Measurements from ENCODE around the gene CPXM1. TPM values are rescaled to one million over a fixed set of nuclear protein-coding genes. Genes with fewer than 3 reads are reported as not detected.

CPXM1 gene
- total and polyA plus RNA-seq, 2 donors (not counting 3 experiments of a cell fraction or from before 2014, with no cell fraction given): 18.9 to 20.3 TPM

DNA sequence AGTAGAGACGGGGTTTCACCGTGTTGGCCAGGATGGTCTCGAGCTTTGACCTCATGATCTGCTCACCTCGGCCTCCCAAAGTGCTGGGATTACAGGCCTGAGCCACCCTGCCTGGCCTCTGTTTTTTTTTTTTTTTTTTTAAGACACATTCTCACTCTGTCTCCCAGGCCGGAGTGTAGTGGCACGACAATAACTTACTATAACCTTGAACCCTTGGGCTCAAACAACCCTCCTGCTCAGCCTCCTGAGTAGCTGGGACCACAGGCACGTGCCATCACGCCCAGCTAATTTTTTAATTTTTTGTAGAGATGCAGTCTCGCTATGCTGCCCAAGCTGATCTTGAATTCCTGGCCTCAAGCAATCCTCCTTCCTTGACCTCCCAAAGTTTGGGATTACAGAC, 26.6 kb downstream of the CPXM1 start:
- Histone ChIP-seq H3K9me1 (replicated peaks; ENCODE audit: control insufficient read depth, extremely low read depth, insufficient read depth, low read length) (no peaks in the 10 kb centered on the region), H3K4me2 (ENCODE audit: insufficient read depth, low read length) (no peak overlapping the region), H3K79me2 (ENCODE audit: control insufficient read depth, insufficient read depth, low read length) (no peaks in the 10 kb centered on the region), H3K4me3 (replicated peaks in 1 of 3; ENCODE audit: insufficient read depth in 1 of 3, low read depth in 1 of 3, low read length in 3 of 3) (no peak overlapping the region), H3K9me3 (replicated peaks; ENCODE audit: control insufficient read depth, insufficient read depth, low read length) (no peaks in the 10 kb centered on the region), H4K20me1 (replicated peaks; ENCODE audit: control insufficient read depth, extremely low read depth, insufficient read depth, low read length) (no peaks in the 10 kb centered on the region), H2AFZ (ENCODE audit: low read depth, low read length) (no peak overlapping the region), H3K4me1 (ENCODE audit: control insufficient read depth, extremely low read depth, insufficient read depth, low read length) (peaks cover 6% of the 10 kb centered on the region), H3K36me3 (ENCODE audit: control insufficient read depth in 2 of 2, extremely low read depth in 1 of 2, insufficient read depth in 2 of 2, low read length in 2 of 2) (no peaks in the 10 kb centered on the region), H3K27me3 (ENCODE audit: control insufficient read depth in 2 of 2, insufficient read depth in 2 of 2, low read length in 2 of 2) (peaks cover 0 to 2% of the 10 kb centered on the region in 2 experiments), H3K27ac (ENCODE audit: insufficient read depth, low read depth, low read length) (no peak overlapping the region), H3K9ac (replicated peaks; ENCODE audit: extremely low read depth, insufficient read depth, low read length) (no peak overlapping the region)
- dilution Hi-C loops (cut with MboI; ENCODE audit: extremely low pct_ligation_motif_present, low sequenced_read_pairs): no loop called here
- intact Hi-C loops (cut with micrococcal nuclease): no loop called here
- DNase-seq (ENCODE audit: low read depth, low spot score) (no peak), FAIRE-seq (no peak)
- POLR2A ChIA-PET: no interaction called here
- CTCF ChIA-PET: interaction anchor here (1.6 kb wide), 2 partner anchors 11 to 18 kb away, joined by 4 read pairs; no protein-coding TSS in a partner anchor
- BruUV-seq (replicated peaks): no TSS peak
- TF ChIP-seq GATA2 (IDR thresholded peaks at IDR 0.05; ENCODE audit: insufficient read depth, insufficient read length, low read depth, low read length): no peak
- no peak for TF ChIP-seq MYC (IDR thresholded peaks at IDR 0.05; ENCODE audit: low read depth, low read length)
- no peak for TF ChIP-seq FOS (IDR thresholded peaks at IDR 0.05; ENCODE audit: borderline replicate concordance, insufficient read depth, low read length)
- TF ChIP-seq MAX (IDR thresholded peaks at IDR 0.05; ENCODE audit: insufficient read depth, insufficient read length): no peak
- no peak for TF ChIP-seq JUN (IDR thresholded peaks at IDR 0.05; ENCODE audit: borderline replicate concordance, insufficient read depth, insufficient read length, low read depth)
- no peak for TF ChIP-seq EZH2 (IDR thresholded peaks at IDR 0.05; ENCODE audit: borderline replicate concordance, low read depth, low read length, severe bottlenecking)
- TF ChIP-seq POLR2A (IDR thresholded peaks at IDR 0.05; ENCODE audit: low read depth, low read length): no peak
- TF ChIP-seq, protein P1, sequence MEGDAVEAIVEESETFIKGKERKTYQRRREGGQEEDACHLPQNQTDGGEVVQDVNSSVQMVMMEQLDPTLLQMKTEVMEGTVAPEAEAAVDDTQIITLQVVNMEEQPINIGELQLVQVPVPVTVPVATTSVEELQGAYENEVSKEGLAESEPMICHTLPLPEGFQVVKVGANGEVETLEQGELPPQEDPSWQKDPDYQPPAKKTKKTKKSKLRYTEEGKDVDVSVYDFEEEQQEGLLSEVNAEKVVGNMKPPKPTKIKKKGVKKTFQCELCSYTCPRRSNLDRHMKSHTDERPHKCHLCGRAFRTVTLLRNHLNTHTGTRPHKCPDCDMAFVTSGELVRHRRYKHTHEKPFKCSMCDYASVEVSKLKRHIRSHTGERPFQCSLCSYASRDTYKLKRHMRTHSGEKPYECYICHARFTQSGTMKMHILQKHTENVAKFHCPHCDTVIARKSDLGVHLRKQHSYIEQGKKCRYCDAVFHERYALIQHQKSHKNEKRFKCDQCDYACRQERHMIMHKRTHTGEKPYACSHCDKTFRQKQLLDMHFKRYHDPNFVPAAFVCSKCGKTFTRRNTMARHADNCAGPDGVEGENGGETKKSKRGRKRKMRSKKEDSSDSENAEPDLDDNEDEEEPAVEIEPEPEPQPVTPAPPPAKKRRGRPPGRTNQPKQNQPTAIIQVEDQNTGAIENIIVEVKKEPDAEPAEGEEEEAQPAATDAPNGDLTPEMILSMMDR (IDR thresholded peaks at IDR 0.05; ENCODE audit: extremely low read depth in 1 of 2, insufficient read depth in 1 of 2, low read depth in 1 of 2, low read length in 2 of 2): no peak
- TF ChIP-seq POLR2AphosphoS5 (IDR thresholded peaks at IDR 0.05; ENCODE audit: insufficient read depth, low read depth, low read length): no peak

All from endothelial cell of umbilical vein (primary cell).